Measurements from ENCODE around the gene ROPN1. TPM values are rescaled to one million over a fixed set of nuclear protein-coding genes. Genes with fewer than 3 reads are reported as not detected.

The ROPN1 gene
- total and polyA plus RNA-seq, 2 experiments from 2014 or later, result 0.11 TPM; not detected in 1

GRCh38 chr3:123935830-123936229 is 56.1 kb downstream of the ROPN1 start (continued):
- no peak for TF ChIP-seq JUNB (IDR thresholded peaks at IDR 0.05; ENCODE audit: unreplicated experiment)
- no peak for TF ChIP-seq CREB1 (CRISPR knock-in tag; IDR thresholded peaks at IDR 0.05; ENCODE audit: low read depth)
- TF ChIP-seq STAT1 (IDR thresholded peaks at IDR 0.05; ENCODE audit: unreplicated experiment), result no peak
- TF ChIP-seq REST (IDR thresholded peaks at IDR 0.05; ENCODE audit: unreplicated experiment), result no peak
- no peak for TF ChIP-seq EZH2phosphoT487 (IDR thresholded peaks at IDR 0.05; ENCODE audit: unreplicated experiment)
- no peak for TF ChIP-seq EZH2 (IDR thresholded peaks at IDR 0.05; ENCODE audit: low read depth, unreplicated experiment)

GRCh38 chr3:123934250-123934649 is 57.7 kb downstream of the ROPN1 start:
- Histone ChIP-seq H3K36me3 (ENCODE audit: insufficient read depth) (peaks cover 13% of the 10 kb centered on the region), H3K4me2 (no peak overlapping the region), H4K20me1 (replicated peaks; ENCODE audit: insufficient read depth) (no peaks in the 10 kb centered on the region), H3K79me2 (replicated peaks; ENCODE audit: insufficient read depth) (no peaks in the 10 kb centered on the region), H3K4me1 (ENCODE audit: insufficient read depth) (no peaks in the 10 kb centered on the region), H3F3A (replicated peaks; ENCODE audit: low read depth) (no peaks in the 10 kb centered on the region), H3K27me3 (ENCODE audit: insufficient read depth) (no peaks in the 10 kb centered on the region), H3K9me2 (ENCODE audit: insufficient read depth) (no peaks in the 10 kb centered on the region), H3K4me3 (no peak overlapping the region), H3K27ac (ENCODE audit: low read depth) (no peak overlapping the region), H2AFZ (no peak overlapping the region)
- Mint-ChIP-seq H3K27ac (no peak overlapping the region), H3K9me3 (no peaks in the 10 kb centered on the region), H3K4me3 (no peak overlapping the region), H3K27me3 (ENCODE audit: insufficient read depth, low read depth, poor library complexity) (no peaks in the 10 kb centered on the region), H3K36me3 (ENCODE audit: low read depth) (peaks cover 50% of the 10 kb centered on the region), H3K4me1 (no peaks in the 10 kb centered on the region)
- ATAC-seq (no peak), DNase-seq (ENCODE audit: low spot score) (no peak)
- TF ChIP-seq REST (IDR thresholded peaks at IDR 0.05; ENCODE audit: unreplicated experiment) (no peak), ETS1 (IDR thresholded peaks at IDR 0.05) (no peak), CTCF (conservative IDR thresholded peaks at IDR 0.05; ENCODE audit: low read depth in 2 of 2) (no peak), STAT1 (IDR thresholded peaks at IDR 0.05; ENCODE audit: unreplicated experiment) (no peak), ZNF331 (CRISPR knock-in tag; IDR thresholded peaks at IDR 0.05; ENCODE audit: low read depth) (no peak), NANOG (IDR thresholded peaks at IDR 0.05; ENCODE audit: borderline replicate concordance) (no peak)

Measured in GM23338 (cell line).